T-helper 17 cell (primary cell): Measurements from ENCODE around the gene FOXL1. TPM values are rescaled to one million over a fixed set of nuclear protein-coding genes. Genes with fewer than 3 reads are reported as not detected.
A peak's percentile ranks its signal among the peaks of the same experiment; 100 is the strongest.

Source experiments
- ATAC-seq: fragments of 150-1000 bp; cut with Tn5 transposase; 2 replicates; pipeline ENCODE4 v1.10.0; 2021; ENCODE audit warnings: mild to moderate bottlenecking, moderate library complexity
- DNase-seq, 3 donors: peaks; one replicate each; pipeline versions ENCODE4 v3.0.0 to v3.0.0-alpha.2; 2020 to 2021
- H3K9me3 ChIP-seq: one replicate; pipeline ENCODE4 v1.7.0; 2013; ENCODE audit warnings: low read length, mild to moderate bottlenecking; ENCODE audit not compliant: control insufficient read depth, poor library complexity, severe bottlenecking
- H3K27ac Mint-ChIP-seq: one replicate; pipeline ENCODE4 v1.8.0; 2022; ENCODE audit warnings: mild to moderate bottlenecking, moderate library complexity, mixed read lengths
- H3K27me3 Mint-ChIP-seq: one replicate; pipeline ENCODE4 v1.8.0; 2022; ENCODE audit warnings: mixed read lengths
- H3K36me3 Mint-ChIP-seq: one replicate; pipeline ENCODE4 v1.8.0; 2022; ENCODE audit warnings: low read depth, mixed read lengths
- H3K4me1 Mint-ChIP-seq: one replicate; pipeline ENCODE4 v1.8.0; 2022; ENCODE audit warnings: mild to moderate bottlenecking, mixed read lengths
- H3K4me3 Mint-ChIP-seq: one replicate; pipeline ENCODE4 v1.8.0; 2022; ENCODE audit warnings: mild to moderate bottlenecking, moderate library complexity, mixed read lengths
- total RNA-seq, 4 donors: library from RNA in 2 of 4; stranded (reverse) in 2 of 4; gene quantifications; one replicate each; pipeline ENCODE4 v1.2.3 and lab custom pipeline; 2022 to 2026

Gene FOXL1
- total RNA-seq, 2 donors from 2014 or later, result 0.13 TPM; not detected in 1

DNA sequence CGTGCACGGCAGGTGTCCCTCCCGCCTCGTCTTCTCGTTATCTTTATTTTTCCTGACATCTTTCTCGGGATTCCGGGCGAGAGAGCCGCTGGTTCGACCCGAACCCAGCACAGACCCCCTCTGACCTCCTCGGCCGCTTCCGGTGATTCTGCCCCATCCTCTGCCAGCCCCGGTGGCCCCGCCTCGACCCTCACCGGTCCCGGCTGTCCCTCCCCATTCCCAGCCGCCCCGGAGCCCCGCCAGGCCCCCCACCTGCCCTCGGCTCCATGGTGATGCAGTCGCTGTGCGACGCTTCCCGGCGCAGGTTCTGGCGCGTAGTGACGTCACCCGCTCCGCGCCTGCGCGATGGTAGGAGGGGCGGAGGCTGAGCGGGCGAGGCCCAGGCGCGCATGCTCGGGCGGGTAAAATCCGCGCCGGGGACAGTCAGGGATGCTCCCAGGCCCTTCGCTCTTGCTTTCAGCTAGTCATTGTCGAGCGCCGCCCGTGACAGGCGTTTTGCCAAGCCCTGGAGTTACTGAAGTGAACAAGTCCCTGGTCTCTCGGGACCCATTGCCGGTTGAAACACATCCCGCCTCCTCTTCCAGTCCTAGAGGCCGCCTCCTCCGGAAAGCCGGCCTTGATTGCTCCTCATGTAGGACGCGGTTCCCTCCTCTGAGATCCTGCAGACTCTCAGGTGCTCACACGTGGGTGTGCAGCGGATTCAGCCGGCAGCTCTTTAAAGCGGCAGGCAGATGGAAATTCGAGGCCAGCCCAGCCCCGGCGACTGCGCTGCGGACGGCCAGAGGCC is 23.2 kb upstream of the FOXL1 start, which contains the start of gene MTHFSD:
TSS of gene MTHFSD (minus strand) at position 319 of the 787 bp plus-strand sequence. CDS start at position 268, 51 bp downstream.
- Mint-ChIP-seq H3K36me3 (no peaks in the 10 kb centered on the region), H3K4me1 (peaks cover 19% of the 10 kb centered on the region), H3K4me3 (peak within 1 kb of the TSS; percentile 88), H3K27me3 (peaks cover 18% of the 10 kb centered on the region), H3K27ac (peak within 1 kb of the TSS; percentile 94)
- H3K9me3 ChIP-seq, result no peaks in the 10 kb centered on the region
- ATAC-seq (peak; percentile 91), DNase-seq (peak; percentile 92 to 97 (median 95))

- H3K36me3 Mint-ChIP-seq, result peaks cover 2% of the 10 kb centered on the region
- peak overlapping the region; percentile 88 for H3K4me3 Mint-ChIP-seq
- DNase-seq, result no peak
- H3K27ac Mint-ChIP-seq, result peak overlapping the region; percentile 94
- H3K27me3 Mint-ChIP-seq, result peaks cover 23% of the 10 kb centered on the region
- ATAC-seq, result no peak
- H3K4me1 Mint-ChIP-seq, result peaks cover 19% of the 10 kb centered on the region
- H3K9me3 ChIP-seq, result no peaks in the 10 kb centered on the region
Measured at GRCh38 chr16:86555704-86556075, 22.7 kb upstream of the FOXL1 start.

DNA sequence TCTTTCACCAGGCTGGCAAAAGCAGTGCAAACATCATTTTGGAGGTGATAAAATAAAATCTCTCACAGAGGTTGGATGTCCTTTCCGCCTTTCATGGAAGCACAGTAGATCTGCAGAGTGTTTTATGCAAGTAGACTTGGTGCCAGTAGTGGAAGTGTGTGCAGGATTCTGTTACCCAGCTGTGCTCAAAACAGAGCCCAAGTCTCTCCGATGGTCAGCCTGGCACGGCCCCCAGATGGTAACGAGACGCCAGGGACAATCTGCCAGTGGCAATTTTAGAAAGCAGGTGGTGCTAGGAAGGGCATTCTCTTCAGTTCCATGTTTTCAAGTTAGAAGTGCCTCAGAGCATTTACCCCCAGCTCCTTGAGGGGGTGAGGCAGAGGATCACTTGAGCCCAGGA is 21.8 kb upstream of the FOXL1 start:
- Mint-ChIP-seq H3K4me3 (peak overlapping the region; percentile 88), H3K36me3 (peaks cover 2% of the 10 kb centered on the region), H3K27me3 (peaks cover 27% of the 10 kb centered on the region), H3K27ac (peak overlapping the region; percentile 27), H3K4me1 (peaks cover 19% of the 10 kb centered on the region)
- DNase-seq (no peak), ATAC-seq (no peak)
- H3K9me3 ChIP-seq, result no peaks in the 10 kb centered on the region

DNA sequence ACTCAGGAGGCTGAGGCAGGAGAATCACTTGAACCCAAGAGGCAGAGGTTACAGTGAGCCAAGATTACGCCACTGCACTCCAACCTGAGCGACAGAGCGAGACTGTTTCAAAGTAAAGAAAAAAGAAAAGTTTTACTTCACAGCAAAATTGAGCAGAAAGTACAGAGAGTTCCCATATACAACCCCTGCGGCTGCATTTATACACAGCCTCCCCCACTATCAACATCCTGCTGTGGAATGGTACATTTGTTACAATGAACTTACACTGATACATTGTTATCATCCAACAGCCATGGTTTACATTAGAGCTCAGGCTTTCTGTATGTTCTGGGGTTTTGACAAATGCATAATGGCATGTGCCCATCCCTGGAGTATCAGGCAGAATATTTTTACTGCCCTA is 20.8 kb upstream of the FOXL1 start:
- Mint-ChIP-seq H3K27me3 (peaks cover 30% of the 10 kb centered on the region), H3K36me3 (peaks cover 2% of the 10 kb centered on the region), H3K4me3 (no peak overlapping the region), H3K27ac (no peak overlapping the region), H3K4me1 (peaks cover 17% of the 10 kb centered on the region)
- H3K9me3 ChIP-seq, result no peaks in the 10 kb centered on the region
- DNase-seq, result no peak
- ATAC-seq, result no peak

DNA sequence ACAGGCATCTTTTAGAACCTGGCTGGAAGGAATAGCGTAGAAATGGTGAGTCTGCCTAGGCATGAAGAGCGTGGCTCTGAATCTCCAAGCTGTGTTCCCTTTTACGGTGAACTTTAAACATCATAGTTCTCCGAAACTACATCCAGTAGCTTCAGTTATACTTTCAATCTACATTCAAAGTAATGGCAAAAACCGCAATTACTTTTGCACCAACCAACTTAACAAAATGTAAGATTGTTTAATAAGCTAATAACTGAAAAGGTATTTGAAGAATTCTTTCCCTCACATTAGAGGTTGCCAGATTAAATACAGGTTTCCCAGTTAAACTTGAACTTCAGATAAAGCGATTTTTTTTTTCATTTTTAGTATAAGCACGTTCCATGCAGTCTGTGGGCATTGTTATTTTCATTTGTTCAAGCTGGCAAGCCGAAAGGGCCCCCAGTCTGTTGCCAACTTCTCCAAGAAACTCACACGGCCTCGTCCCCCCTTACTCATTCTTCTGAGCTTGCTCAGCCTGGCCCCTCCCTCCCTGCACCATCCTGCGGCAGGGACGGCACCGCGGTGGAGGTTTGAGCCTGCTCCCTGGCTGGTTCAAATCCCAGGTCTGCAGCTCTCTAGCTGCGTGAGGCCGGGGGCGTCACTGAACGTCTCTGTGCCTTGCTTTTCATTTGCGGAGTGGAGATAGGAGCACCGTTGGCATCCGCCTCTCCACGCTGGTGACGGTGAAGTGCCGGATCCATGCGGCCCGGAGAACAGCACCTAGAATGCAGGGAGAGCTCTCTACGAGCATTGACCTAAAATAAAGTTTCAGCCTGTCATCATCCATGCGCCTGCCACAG is 19.8 kb upstream of the FOXL1 start:
- no peak for ATAC-seq
- DNase-seq, result no peak
- H3K27me3 Mint-ChIP-seq, result peaks cover 39% of the 10 kb centered on the region

GRCh38 chr16:86559802-86560305 is 18.5 kb upstream of the FOXL1 start:
- no peaks in the 10 kb centered on the region for H3K9me3 ChIP-seq
- Mint-ChIP-seq H3K36me3 (peaks cover 4% of the 10 kb centered on the region), H3K27ac (no peak overlapping the region), H3K4me3 (no peak overlapping the region), H3K4me1 (peaks cover 13% of the 10 kb centered on the region), H3K27me3 (peaks cover 52% of the 10 kb centered on the region)
- DNase-seq (no peak), ATAC-seq (no peak)

More for the DNA sequence above, 19.8 kb upstream of the FOXL1 start:
- peaks cover 2% of the 10 kb centered on the region for H3K36me3 Mint-ChIP-seq
- H3K4me1 Mint-ChIP-seq, result peaks cover 15% of the 10 kb centered on the region
- no peaks in the 10 kb centered on the region for H3K9me3 ChIP-seq
- H3K4me3 Mint-ChIP-seq, result no peak overlapping the region
- no peak overlapping the region for H3K27ac Mint-ChIP-seq

DNA sequence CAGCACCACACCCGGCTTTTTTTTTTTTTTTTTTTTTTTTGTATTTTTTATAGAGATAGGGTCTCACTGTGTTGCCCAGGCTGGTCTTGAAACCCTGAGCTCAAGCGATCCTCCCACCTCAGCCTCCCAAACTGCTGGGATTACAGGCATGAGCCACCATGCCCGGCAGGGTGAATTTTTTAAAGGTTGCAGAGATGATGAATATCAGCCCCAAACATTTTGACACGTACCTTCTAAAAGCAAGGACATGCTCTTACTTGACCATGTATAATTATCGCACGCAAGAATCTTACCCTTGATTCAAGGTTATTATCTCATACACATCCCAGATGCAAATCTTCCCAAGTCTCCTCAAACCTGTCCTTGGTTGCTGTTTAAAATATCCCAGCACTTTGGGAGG is 16.0 kb upstream of the FOXL1 start:
- Mint-ChIP-seq H3K36me3 (peaks cover 4% of the 10 kb centered on the region), H3K4me1 (peaks cover 8% of the 10 kb centered on the region), H3K27me3 (peaks cover 64% of the 10 kb centered on the region), H3K27ac (no peak overlapping the region), H3K4me3 (no peak overlapping the region)
- no peaks in the 10 kb centered on the region for H3K9me3 ChIP-seq
- no peak for ATAC-seq
- no peak for DNase-seq

- peaks cover 9% of the 10 kb centered on the region for H3K4me1 Mint-ChIP-seq
- peaks cover 56% of the 10 kb centered on the region for H3K27me3 Mint-ChIP-seq
- peak overlapping the region; percentile 79 for H3K4me3 Mint-ChIP-seq
- H3K36me3 Mint-ChIP-seq, result peaks cover 4% of the 10 kb centered on the region
- ATAC-seq, result peak; percentile 98
- H3K9me3 ChIP-seq, result no peaks in the 10 kb centered on the region
- no peak overlapping the region for H3K27ac Mint-ChIP-seq
- peak; percentile 68 to 81 (median 75) for DNase-seq
Measured at GRCh38 chr16:86563469-86564345, 14.6 kb upstream of the FOXL1 start.

DNA sequence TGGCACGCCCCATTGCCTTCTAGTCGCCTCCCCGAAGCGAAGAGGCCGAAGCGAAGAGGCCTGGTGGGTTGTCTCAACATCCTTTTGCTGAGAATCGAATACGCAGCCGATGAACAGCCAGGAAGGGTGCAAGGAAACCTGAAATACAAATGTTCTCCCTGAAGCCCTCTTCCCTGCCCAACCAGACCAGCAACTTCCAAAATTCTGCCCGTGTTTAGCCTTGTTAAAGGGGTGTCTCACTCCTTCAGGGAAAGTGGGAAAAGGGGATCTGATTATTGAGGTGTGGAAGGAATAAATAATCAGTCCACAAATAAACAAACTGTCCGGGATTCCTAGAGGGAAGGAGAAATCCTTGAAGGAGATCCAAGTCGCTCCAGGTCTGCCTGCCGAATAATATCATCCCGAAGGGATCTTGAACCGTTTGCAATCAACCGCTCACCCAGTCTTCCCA is 13.1 kb upstream of the FOXL1 start:
- H3K36me3 Mint-ChIP-seq, result peaks cover 3% of the 10 kb centered on the region
- ATAC-seq (no peak), DNase-seq (no peak)
- H3K4me1 Mint-ChIP-seq, result peaks cover 9% of the 10 kb centered on the region
- H3K9me3 ChIP-seq, result no peaks in the 10 kb centered on the region
- H3K27me3 Mint-ChIP-seq, result peaks cover 60% of the 10 kb centered on the region
- H3K4me3 Mint-ChIP-seq, result no peak overlapping the region
- H3K27ac Mint-ChIP-seq, result no peak overlapping the region

DNA sequence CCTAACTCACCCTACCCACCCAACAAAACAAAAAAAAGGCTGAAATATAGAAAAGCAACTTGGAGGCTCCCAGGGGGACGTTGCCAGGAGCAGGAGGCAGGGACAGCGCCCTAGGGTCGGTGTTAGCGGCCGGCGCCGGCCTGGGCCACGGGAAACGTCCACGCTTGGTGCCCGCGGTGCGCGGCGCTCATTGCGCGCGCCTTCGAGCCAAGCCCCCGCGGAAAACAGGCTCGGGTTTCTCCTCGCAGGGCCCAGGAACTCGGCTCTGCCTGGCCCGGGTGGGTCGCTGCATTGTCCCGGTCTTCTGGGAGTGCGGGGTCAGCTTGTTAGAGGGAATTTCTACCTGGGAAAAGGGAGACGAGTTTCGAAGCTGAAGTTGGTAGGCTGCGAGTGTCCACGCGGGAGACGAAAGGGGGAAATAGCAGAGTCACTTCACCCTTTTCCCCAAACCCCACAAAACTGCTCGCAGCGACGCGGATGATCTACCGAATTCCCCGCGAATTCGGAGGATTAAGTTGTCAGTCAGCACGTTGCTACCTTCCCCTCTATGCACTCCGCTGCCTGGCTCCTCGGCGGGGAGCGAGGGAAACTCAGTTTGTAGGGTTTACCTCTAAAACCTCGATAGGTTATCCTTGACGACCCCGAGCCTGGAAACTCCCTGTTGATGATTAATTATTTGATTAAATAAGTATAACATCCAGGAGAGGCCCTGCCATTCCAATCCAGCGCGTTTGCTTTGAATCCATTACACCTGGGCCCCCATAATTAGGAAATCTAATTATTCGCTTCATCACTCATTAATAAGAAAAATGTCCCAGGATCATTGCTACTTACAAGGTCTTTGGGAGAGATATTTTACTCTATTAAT is 12.5 kb upstream of the FOXL1 start:
- H3K4me3 Mint-ChIP-seq, result no peak overlapping the region
- H3K27ac Mint-ChIP-seq, result no peak overlapping the region
- DNase-seq (no peak), ATAC-seq (no peak)
- peaks cover 9% of the 10 kb centered on the region for H3K4me1 Mint-ChIP-seq
- peaks cover 59% of the 10 kb centered on the region for H3K27me3 Mint-ChIP-seq
- no peaks in the 10 kb centered on the region for H3K9me3 ChIP-seq
- peaks cover 2% of the 10 kb centered on the region for H3K36me3 Mint-ChIP-seq

- Mint-ChIP-seq H3K4me1 (peaks cover 9% of the 10 kb centered on the region), H3K36me3 (peaks cover 2% of the 10 kb centered on the region), H3K27ac (no peak within 1 kb of the TSS), H3K4me3 (peak within 1 kb of the TSS; percentile 50), H3K27me3 (peaks cover 64% of the 10 kb centered on the region)
- ATAC-seq (peak; percentile 37), DNase-seq (peak in 2 of 3 donors; percentile 26 to 32)
- no peaks in the 10 kb centered on the region for H3K9me3 ChIP-seq
Measured at GRCh38 chr16:86566601-86566965, 11.8 kb upstream of the FOXL1 start, which contains the start of gene FOXC2. FOXC2 (plus strand) TSS chr16:86566829; CDS start chr16:86567336, 507 bp downstream.
